GDM1 (cell line): ENCODE results near the gene NSUN3.
"Not testable (repeated sequence)": the region's sequence is repeated elsewhere in the genome, so short reads cannot be mapped to it uniquely, and the experiment has no call there.

Experiments used
- DNase-seq: peaks from one replicate; lab custom pipeline; 2025; lab: John Stamatoyannopoulos, UW

The NSUN3 gene

GRCh38 chr3:94069194-94069813 is 6.4 kb downstream of the NSUN3 start:
- no peak for DNase-seq

DNA sequence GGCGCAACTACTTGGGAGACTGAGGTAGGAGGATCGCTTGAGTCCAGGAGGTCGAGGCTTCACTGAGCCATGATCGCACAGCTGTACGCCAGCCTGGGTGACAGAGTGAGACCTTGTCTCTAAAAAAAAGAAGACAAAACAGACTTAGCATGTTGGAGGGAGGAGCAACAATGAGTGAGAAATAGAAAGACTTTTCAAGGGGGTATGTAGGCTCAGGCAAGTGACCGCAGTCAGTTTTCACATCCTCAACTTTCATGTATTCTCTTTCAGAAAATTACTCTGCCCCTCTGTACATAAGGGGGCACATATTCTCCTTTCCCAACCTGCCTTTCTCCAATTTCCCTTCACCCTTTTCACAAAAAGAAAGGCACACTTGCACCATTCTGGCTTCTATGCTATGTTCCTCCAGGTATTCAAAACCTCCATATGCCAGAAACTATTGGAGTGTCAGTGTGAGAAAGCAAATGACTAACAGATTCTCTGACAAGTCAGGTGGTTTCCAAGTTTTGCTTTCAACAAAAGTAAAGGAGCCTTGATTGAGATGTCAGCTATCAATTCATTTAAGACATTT is 7.6 kb downstream of the NSUN3 start:
- DNase-seq = no peak

DNA sequence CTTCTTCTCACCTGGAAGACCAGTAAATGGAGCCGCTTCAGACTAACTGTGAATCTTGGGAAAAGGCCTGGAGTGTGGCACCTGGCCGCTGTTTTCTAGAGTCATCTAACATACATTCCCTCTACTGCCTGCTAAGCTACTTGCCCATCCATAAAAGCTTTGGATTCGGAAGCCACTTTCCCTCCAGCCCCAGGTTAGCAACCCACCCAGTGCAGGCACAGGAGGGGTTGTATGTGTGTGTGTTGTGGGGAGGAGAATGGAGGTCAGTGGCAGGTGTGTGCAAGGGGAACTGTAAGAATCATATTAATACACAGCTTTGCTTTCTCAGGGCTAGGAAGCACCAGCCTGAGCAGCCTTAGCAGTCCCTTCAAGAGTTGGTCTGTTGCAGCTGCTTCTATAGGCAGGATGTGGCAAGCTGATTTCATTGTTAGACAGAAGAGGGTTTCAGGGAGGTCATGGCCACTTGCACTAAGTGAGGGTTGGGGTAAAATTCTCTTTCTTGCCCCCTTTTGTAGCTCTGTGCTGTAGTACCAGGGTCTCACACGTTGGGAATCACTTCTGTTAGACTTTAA is 8.9 kb downstream of the NSUN3 start:
- no peak for DNase-seq

- no peak for DNase-seq
These were observed 13.2 kb downstream of the NSUN3 start for GRCh38 chr3:94076055-94076454.

- DNase-seq = not testable (repeated sequence)
These were observed 17.7 kb downstream of the NSUN3 start for GRCh38 chr3:94080552-94080951.

DNA sequence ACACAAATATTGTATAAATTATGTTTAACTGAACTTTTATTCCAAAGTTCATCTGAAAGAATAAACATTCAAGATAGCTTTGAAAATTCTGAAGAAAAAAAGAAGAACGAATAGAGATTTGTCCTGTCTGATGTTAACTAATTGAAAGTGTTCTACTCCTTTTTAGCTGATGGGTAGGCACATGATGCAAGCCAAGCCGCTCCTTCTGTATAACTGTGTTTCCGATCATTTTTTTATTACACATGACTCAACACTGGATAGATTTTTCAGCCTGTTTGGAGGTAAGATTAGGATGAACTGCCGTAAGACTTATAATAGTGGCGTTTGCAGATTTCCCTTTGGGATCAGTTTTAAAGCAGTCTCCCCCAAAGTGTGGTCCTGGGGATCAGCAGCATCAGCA is 19.0 kb downstream of the NSUN3 start:
- DNase-seq = no peak

GRCh38 chr3:94082391-94082937 is 19.6 kb downstream of the NSUN3 start:
- DNase-seq = no peak

- no peak for DNase-seq
These were observed 20.4 kb downstream of the NSUN3 start for GRCh38 chr3:94083261-94083660.

- DNase-seq = no peak
These were observed 26.3 kb downstream of the NSUN3 start for GRCh38 chr3:94089126-94089525.

DNA sequence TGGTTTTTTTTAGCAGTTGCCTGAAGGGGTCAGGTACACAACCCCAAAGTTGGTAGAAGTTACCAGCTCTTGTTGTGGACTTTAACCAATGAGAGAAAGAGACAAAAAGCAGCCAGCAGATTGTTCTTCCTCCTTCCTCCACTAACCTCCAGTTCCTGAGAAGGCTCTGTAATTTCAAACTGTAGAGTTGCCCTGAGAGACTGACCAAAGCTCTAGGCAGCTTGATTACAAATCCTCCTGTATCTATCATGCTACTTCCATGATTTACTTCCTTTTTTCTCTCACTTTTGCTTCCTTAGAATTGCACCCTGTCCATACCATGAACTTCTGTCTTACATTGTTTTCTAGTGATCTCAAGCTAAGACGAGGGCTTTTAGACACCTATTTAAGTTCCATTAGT is 29.2 kb downstream of the NSUN3 start:
- no peak for DNase-seq

GRCh38 chr3:94093151-94093550 is 30.3 kb downstream of the NSUN3 start:
- no peak for DNase-seq

DNA sequence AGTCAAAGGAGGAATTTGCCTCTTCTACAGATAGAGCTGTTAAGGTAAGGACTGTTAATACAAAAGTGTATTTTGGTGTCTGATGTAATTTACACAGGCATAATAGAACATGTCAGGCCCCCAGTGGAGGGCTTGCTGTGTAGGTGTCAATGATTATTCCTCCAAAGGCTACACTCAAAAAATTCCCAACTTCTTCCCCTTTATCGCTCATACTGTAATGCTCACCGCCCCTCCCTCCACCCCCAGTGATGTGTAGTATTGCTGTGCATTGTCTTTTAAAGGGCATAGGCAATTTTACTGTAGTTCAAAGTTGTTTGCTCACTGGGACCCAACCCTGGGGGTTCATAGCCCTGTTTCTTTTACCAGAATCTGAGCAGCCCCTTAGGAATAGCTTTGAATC is 32.2 kb downstream of the NSUN3 start:
- no peak for DNase-seq

DNA sequence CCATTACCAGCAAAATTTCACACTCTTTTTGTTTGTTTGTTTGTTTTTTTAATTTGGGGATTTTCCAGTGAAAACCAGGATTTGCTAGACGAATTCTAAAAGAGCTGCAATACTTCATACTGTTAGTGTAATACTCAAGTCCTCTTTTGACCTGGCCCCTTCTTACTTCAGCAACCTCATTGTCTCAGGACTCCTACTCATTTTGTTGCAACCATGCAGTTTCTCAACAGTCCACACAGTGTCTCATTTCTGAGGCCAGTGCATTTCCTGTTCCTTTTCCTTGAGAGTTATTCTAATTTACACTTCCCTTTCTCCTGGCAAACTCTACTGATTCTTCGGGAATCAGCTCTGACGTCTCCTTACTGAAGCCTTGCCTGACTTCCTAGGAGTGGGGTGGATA is 35.6 kb downstream of the NSUN3 start:
- DNase-seq = no peak

GRCh38 chr3:94099311-94099710 is 36.5 kb downstream of the NSUN3 start:
- DNase-seq = no peak

DNA sequence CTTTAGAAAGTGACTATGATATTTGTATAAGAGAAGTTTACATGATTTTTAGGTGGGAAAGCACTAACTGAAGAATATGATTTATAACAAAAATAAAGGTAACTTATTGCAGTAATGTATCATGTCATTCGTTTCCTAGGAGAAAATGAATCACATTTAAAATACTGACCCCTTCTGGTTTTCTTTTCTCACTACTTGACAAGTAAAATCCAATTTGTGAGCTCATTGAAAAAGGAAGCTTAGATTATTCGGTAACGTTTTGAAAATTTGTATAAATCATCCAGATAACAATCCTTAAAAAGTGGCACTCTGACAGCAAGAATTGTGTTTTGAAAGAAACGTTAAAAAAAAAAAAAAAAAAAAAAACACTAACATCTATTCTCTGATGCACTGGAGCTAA is 39.0 kb downstream of the NSUN3 start:
- no peak for DNase-seq

- DNase-seq = no peak
These were observed 43.4 kb downstream of the NSUN3 start for GRCh38 chr3:94106268-94106667.

DNA sequence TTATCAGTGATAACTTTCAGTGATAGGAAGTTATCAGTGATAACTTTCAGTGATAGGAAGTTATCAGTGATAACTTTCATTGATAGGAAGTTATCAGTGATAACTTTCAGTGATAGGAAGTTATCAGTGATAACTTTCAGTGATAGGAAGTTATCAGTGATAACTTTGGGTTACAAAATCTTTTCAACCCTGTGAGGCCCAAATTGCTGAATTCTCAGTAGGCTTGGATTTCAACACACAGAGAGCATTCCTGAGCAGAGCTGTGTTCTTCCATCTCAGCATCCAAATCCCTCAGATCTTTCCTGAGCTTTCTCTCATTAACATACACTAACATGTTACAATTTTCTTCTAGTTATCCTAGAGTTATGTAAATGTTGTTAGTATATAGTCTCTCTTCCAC is 47.4 kb downstream of the NSUN3 start:
- DNase-seq = not testable (repeated sequence)

DNA sequence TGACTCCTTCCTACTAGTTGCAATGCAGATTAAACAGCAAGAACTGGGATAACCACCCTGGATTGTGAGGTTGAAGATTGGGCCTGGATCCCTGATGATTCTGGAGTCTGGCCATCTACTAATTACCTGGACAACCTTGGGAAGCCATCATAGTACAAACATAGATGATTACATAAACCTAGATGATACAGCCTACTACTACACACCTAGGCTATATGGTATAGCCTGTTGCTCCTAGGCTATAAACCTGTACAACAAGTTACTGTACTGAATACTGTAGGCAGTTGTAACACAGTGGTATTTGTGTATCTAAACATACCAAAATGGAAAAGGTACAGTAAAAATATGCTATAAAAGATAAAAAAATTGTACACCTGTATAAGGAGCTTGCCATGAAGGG is 48.0 kb downstream of the NSUN3 start:
- DNase-seq = no peak

DNA sequence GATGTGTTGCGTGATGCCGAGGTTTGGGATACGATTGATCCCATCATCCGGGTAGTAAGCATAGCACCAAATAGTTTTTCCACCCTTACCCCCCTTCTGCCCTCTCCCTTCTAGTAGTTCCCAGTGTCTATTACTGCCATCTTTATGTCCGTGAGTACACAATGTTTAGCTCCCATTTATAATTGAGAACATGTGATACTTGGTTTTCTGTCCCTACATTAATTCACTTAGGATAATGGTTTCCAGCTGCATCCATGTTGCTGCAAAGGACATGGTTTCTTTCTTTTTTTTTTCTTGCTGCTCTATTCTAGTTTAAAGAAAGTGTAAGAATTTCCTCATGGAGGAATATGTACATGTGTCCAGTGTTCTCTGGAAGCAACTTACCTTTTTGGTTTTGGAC is 51.8 kb downstream of the NSUN3 start:
- no peak for DNase-seq

GRCh38 chr3:94115482-94115881 is 52.6 kb downstream of the NSUN3 start:
- no peak for DNase-seq

DNA sequence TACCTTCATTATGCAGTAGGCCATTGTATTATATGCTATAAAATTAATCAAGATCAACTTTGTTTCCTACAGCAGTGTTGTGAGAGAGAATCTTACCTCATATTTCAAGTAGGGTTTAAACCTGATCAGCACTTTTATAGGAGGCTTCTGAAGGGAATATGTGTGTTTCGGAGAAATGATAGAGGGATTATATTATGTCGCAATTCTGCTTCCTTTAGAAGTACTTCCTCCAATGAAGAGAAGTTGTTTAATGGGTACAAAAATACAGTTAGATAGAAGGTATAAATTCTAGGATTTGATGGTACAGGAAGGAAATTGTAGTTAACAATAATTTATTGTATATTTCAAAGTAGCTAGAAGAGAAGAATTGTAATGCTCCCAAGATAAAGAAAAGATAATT is 54.9 kb downstream of the NSUN3 start:
- no peak for DNase-seq

- DNase-seq = no peak
These were observed 55.5 kb downstream of the NSUN3 start for GRCh38 chr3:94118390-94118789.

DNA sequence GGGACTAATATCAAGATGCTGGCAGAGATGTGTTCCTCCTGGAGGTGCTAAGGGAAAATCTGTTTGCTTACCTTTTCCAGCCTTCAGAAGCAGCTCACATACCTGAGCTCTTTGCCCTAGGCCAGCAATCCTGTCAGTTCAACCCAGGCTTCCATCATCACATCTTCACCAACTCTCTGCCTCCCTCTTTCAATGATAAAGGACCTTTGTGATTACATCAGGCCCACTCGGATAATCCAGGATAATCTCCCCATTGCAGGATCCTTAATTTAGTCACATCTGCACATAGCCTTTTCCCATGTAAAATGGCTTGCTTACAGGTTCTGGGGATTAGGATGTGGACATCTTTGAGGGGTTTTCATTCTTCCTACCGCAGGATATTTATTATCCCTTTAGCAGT is 58.3 kb downstream of the NSUN3 start:
- DNase-seq = no peak

GRCh38 chr3:94127115-94127514 is 64.3 kb downstream of the NSUN3 start:
- no peak for DNase-seq
